Stimulated activated CD4-positive, alpha-beta T cell treated with anti-CD3 and anti-CD28 coated beads, TNF-alpha, amount 100 ng/mL, for 48 hours (primary cell): Measurements from ENCODE around the gene RCN2.
A peak's percentile ranks its signal among the peaks of the same experiment; 100 is the strongest.
"Not testable (repeated sequence)": the region's sequence is repeated elsewhere in the genome, so short reads cannot be mapped to it uniquely, and the experiment has no call there.

Experiments
- DNase-seq, 3 donors: peaks; one replicate each; pipeline ENCODE4 v3.0.0-alpha.2; 2020; ENCODE audit warnings: low read depth in 3 of 3

The RCN2 gene, protein sequence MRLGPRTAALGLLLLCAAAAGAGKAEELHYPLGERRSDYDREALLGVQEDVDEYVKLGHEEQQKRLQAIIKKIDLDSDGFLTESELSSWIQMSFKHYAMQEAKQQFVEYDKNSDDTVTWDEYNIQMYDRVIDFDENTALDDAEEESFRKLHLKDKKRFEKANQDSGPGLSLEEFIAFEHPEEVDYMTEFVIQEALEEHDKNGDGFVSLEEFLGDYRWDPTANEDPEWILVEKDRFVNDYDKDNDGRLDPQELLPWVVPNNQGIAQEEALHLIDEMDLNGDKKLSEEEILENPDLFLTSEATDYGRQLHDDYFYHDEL

DNA sequence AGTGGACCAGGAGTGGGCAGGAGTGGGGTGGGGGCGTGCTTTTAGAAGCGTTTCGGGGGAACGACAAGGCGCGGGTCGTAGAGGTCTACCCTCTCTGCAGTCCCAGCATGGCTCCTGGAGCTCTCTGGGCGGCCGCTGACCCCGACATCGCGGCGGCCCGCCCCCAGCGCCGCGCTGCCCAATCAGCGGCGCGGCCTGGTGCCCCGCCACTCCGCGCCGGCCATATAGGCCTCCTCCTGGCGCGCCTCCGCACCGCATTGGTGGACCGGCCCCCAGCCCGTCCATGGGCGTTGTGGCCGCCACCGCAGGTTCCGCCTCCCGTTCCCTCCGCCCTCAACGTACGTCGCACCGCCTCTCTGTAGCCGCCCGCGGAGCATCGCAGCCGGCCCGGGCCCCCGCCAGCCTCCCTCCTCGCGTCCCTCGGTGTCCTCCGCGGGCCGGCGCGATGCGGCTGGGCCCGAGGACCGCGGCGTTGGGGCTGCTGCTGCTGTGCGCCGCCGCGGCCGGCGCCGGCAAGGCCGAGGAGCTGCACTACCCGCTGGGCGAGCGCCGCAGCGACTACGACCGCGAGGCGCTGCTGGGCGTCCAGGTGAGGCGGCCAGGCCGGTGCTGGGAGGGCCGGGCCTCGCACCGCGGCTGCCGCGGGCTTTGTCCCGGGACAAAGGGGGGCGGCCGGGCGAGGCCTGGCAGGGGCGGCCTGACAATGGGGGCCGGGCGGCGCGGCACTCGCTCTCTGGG, at the start of gene RCN2:
TSS of gene RCN2 (plus strand) at position 353 of the 738 bp plus-strand sequence. CDS start at position 446, 93 bp downstream.
- peak; percentile 88 to 93 (median 89) for DNase-seq

DNA sequence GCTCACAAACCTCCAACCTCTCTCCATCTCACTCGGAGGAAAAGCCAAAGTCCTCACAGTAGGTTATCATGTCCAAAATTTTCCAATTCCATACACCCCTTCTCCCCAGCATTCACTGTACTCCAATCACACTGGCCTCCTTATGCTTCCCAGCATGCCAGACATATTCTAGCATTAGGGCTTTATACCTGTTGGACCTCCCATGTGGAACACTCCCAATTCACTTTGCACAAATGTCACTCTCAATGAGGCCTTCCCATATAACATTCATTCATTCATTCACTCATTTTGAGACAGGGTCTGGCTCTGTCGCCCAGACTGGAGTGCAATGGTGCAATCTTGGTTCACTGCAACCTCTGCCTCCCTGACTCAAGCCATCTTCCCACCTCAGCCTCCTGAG, 46.3 kb upstream of the RCN2 start:
- no peak for DNase-seq

DNA sequence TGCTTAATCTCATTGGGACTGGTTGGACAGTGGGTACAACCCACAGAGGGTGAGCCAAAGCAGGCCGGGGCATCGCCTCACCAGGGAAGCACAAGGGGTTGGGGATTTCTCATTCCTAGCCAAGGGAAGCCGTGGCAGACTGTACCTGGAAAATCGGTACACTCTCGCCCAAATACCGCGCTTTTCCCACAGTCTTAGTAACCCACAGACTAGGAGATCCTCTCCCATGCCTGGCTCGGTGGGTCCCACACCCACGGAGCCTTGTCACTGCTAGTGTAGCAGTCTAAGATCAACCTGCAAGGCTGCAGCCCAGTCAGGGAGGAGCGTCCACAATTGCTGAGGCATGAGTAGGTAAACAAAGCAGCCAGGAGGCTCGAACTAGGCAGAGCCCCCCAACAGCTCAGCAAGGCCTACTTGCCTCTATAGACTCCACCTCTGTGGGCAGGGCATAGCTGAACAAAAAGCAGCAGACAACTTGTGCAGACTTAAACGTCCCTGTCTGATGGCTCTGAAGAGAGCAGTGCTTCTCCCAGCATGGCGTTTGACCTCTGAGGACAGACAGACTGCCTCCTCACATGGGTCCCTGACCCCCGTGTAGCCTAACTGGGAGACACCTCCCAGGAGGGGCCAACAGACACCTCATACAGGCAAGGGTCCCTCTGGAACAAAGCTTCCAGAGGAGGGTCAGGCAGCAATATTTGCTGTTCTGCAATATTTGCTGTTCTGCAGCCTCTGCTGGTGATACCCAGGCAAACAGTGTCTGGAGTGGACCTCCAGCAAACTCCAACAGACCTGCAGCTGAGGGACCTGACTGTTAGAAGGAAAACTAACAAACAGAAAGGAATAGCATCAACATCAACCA, 44.0 kb upstream of the RCN2 start:
- not testable (repeated sequence) for DNase-seq

DNA sequence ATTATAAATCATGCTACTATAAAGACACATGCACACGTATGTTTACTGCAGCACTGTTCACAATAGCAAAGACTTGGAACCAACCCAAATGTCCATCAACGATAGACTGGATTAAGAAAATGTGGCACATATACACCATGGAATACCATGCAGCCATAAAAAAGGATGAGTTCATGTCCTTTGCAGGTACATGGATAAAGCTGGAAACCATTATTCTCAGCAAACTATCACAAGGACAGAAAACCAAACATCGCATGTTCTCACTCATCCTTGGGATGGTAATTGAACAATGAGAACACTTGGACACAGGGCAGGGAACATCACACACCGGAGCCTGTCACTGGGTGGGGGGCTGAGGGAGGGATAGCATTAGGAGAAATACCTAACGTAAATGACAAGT, 38.7 kb upstream of the RCN2 start:
- not testable (repeated sequence) for DNase-seq

DNA sequence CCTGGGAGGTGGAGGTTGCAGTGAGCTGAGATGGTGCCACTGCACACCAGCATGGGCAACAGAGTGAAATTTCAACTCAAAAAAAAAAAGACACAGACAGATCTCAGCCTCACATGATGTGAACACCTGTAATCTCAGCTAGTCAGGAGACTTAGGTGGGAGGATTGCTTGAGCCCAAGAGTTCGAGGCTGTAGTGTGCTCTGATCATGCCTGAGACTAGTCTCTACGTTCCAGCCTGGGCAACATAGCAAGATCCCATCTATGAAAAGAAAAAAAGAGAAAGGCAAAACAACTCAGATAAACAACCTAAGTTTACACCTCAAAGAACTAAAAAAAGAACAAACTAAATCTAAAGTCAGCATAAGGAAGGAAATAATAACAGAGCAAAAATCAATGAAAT, 37.4 kb upstream of the RCN2 start:
- no peak for DNase-seq

DNA sequence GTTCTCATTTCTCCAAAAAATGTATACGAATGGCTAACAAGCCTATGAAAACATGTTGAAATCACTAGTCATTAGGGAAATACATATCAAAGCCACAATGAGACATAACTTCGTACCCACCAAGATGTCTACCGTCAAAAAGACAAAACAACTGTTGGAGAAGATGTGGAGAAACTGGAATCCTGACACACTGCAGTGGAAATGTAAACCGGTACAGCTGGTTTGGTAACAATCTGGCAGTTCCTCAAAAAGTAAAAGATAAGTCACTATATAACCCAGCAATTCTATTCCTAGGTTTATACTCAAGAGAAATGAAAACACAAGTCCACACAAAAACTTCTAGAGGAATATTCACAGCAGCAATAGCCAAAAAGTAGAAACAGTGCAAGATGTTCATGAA, 33.4 kb upstream of the RCN2 start:
- DNase-seq, result no peak

DNA sequence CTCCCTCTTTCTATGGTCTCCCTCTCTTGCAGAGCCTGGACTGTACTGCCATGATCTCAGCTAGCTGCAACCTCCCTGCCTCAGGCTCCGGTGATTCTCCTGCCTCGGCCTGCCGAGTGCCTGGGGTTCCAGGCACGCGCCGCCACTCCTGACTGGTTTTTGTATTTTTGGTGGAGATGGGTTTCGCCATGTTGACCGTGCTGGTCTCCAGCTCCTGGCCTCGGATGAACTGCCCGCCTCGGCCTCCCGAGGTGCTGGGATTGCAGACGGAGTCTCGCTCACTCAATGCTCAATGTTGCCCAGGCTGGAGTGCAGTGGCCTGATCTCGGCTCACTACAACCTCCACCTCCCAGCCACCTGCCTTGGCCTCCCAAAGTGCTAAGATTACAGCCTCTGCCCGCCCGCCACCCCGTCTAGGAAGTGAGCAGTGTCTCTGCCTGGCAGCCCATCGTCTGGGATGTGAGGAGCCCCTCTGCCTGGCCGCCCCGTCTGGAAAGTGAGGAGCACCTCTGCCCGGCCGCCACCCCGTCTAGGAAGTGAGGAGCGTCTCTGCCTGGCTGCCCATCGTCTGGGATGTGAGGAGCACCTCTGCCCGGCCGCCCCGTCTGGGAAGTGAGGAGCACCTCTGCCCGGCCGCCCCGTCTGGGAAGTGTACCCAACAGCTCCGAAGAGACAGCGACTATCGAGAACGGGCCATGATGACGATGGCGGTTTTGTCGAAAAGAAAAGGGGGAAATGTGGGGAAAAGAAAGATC, 32.2 kb upstream of the RCN2 start:
- DNase-seq, result not testable (repeated sequence)

DNA sequence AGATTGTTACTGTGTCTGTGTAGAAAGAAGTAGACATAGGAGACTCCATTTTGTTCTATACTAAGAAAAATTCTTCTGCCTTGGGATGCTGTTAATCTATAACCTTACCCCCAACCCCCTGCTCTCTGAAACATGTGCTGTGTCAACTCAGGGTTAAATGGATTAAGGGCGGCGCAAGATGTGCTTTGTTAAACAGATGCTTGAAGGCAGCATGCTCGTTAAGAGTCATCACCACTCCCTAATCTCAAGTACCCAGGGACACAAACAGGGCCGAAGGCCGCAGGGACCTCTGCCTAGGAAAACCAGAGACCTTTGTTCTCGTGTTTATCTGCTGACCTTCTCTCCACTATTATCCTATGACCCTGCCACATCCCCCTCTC, 31.6 kb upstream of the RCN2 start:
- DNase-seq, result not testable (repeated sequence)

DNA sequence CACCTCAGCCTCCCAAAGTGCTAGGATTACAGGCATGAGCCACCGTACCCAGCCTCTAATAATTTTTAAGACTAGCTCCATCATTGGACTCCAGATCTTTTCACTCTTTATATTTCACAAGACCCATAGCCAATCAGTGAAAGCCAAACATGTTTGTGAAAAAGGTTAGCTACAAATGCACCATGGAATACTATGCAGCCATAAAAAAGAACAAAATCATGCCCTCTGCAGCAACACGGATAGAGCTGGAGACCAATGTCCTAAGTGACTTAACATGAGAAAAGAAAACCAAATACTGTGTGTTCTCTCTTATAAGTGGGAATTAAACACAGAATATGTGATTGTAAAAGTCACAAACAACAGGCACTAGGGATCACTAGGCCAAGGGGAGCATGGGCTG, 29.6 kb upstream of the RCN2 start:
- no peak for DNase-seq

DNA sequence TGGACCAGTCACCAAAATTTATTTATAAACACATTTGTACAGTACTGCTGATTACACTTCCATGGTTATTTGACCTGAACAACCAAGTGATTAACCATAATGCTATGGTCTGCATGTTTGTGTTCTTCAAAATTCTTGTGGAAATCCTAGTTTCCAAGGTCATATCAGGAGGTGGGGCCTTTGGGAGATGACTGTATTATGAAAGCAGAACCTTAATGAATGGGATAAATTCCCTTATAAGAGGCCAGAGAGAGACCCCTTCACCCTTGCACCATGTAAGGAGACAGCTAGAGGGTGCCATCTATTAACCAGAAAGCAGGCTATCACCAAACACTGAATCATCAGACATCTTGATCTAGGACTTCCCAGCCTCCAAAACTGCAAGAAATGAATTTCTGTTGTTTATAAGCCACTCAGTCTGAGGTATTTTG, 28.3 kb upstream of the RCN2 start:
- no peak for DNase-seq

DNA sequence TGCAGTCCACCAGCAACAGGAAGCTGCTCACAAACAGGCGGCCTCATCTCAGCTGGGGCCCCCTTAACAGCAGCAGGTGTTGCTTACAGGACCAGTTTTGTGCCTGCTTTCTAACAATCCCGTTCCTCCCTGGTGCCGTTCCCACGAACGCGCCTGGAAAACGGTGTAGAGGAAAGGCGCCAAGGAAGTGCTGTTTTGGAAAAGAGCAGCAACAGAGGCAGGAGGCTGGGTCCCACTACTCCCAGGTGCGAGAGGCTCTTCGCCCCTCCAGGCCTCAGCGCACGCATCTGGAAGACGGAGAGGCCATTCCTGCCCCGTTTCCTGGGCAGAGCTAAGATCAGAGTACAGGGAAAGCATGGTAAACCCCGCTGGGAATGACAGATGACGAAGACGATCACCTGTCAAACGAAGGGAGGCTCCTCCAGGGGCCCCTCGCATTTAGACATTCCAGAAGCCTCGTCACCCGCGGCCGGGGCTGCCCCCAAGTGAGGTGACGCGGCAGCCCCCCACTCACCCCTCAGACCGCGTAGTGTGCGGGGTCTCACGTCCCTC, 27.0 kb upstream of the RCN2 start:
- DNase-seq, result no peak

DNA sequence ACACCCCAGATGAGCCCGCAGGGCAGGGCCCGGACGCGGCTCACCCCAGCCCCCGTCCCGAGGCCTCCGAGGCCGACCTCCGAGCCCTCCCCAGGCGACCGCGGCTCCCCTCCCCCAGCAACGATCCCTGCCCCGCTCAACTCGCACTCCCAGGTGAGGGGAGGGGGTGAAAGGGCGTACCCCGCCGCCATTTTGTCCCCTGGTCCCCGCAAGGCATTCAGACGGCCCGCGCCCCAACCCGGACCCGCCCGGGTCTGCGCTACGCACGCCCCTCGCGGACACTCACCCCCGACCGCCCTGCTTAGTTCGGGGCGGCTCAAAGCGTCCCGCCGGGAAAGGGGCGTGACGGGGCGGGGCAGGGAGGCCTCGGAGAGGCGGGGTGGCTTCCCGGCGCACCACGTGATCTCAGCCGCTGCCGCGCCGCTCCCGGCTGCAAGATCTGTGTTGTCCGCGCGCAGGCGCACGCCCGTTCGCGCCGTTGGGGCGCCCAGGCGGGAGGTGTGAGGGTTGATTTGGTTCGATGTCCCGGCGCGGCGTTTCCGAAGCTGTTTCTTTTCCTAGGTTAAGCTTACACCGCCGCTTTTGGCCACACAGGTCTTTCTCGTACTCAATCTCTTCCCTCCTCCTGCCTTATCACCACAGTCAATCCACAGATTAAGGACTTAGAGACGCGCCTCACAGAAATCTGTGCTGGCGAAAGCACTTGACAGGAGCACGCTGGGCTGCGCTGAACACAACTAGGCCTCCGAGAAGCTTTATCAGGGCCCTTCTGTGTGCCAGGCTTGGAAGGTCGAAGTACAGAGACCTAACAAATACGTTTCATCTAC, 26.3 kb upstream of the RCN2 start, which contains the start of gene SCAPER:
TSS of gene SCAPER (minus strand) at position 328 of the 827 bp plus-strand sequence. CDS start 21,523 bp downstream, outside the sequence.
- DNase-seq, result peak; percentile 81 to 93 (median 85)

DNA sequence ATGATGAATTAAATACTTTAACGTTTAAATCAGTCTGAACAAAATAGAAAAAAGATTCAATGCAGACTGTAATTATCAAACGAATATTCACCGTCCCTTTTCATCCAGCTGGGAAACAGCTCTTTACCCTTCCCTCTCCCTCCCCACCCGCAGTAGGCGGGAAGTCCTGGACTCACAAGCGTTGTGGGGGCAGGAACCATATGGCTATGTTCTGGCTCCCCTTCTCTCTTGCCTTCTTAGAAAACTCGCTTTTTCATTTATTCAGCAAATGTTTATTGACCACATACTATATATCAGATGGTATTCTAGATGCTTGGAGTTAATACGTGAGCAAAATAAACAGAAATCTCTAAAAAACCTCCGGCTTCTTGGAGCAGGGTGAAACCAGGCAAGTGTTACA, 25.7 kb upstream of the RCN2 start:
- DNase-seq, result no peak

DNA sequence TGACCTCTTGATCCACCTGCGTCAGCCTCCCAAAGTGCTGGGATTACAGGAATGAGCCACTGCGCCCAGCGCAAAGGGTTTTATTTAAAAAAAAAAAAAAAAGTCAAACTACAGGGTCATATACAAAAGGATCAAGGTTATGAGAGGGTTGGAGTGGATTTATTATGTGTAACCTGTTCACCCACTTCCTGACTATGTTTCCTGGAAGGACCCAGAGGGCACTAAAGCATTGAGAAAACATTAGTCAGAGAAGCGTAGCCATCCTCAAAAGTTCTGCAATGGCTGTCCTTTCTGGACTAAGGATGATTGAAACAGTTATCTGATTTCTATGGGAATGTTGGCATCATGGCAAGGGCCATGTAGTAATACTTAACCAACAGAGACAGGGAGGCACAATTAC, 19.1 kb upstream of the RCN2 start:
- DNase-seq, result no peak

DNA sequence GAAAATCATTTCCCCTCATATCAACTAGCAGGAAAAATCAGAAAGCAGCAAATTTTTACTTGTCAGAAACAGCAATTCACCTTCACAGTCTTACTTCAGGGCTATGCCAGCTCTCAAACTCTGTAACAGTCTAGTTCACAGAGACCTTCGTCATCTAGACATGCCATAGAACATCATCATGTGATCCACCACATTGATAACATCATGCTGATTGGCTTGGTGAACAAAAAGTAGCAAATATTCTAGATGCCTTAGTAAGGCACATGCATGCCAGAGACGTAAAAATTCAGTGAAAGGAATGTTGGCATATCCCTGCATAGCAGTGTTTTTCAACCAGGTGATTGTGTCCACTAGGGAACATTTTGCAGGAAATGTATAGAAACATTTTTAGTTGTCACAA, 17.8 kb upstream of the RCN2 start:
- no peak for DNase-seq

DNA sequence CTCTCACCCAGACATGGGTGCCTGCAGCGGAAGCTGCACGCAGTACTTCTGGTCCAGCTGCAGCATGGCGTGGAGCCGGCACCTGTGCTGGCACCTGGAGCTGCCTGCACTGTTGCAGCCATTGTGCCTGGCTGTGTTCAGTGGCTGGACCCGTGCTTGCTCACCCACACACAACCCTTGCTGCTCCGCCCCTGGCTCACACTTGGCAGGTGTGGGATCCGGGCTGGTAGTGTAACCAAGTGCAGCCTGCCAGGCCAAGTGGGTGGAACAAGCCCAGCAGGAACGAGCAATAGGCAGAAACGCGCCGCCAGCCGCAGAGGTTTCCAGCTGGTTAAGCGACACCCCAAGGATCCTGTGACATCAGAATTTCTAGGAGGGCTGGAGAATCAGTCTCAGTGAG, 15.2 kb upstream of the RCN2 start:
- DNase-seq, result no peak

DNA sequence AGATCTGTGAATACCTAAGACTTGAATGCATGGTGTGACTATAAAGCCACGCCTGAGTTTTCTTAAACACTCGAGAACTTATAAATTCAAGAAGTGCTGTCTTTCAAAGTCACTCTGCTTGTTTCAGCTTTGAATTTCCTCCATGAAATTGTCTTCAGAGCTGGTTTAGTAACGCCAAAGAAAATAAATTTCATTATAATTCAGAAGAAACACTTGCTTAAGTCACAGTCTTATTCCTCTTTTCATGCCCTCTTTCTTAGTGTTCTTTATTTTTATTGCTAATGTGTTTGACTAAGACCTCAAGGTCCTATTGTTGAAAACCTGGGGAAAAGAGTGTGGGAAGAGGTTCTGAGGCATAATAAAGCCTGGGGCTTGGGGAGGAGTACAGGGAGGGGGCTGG, 3.3 kb upstream of the RCN2 start:
- DNase-seq, result no peak

DNA sequence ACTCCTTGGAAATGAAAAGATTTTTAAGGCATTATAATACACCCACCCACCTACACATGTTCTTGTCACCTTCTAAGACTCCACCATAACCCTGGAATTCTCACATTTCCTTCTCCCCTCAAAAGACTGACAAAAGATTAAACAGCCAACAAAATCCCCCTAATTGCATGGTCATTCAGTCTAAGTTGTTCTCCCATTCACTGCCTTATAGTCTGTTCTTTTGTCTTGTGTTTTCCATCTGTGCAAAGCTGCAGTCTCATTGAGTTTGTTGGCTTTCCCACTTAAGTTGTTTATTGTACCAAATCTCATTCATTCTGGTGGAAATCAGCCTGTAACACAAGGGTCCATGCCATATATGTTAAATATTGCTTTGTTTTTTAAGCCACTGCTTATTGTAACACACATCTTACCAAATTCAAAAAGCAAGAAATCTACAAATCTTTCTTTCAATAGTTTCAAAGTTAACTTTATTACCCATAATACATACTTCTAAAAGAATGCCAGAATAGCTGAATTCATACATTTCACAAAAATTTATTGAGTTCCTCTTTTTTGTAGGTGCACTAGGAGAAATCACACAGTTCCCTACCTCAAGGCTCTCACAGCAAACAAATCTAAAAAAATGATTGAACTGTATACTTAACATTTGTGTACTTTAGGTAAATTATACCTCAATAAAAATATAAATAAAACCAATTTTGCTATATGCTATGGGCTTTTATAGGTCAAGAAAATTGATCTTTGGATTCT, 2.4 kb upstream of the RCN2 start:
- no peak for DNase-seq

DNA sequence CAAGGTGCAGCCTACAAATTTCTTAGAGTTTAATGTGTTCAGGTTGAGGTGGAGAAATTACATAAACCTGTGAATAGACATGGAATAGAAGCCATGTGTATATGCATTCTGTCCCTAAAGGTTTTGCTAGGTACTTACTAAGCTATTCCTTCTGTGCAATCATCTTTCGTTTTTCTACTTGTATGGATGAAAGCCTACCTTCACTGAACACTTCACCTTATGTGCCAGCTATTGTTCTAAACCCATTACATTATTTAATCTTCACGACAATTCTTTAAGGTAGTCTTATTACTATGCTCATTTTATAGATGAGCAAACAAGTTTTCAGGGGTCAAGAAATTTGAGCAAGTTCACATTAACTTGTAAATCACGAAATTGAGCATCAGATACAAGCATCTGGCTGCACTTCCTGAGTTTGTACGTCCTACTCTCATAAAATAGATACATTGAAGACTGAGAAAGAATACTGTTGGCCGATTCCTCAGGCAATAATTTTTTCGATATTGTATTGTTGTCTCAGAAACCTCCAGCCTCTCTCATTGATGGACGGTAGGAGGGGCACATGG, 635 bp upstream of the RCN2 start:
- DNase-seq, result no peak
